ENCODE measurements around the gene KRTAP16-1.
"Not testable (repeated sequence)": the region's sequence is repeated elsewhere in the genome, so short reads cannot be mapped to it uniquely, and the experiment has no call there.

KRTAP16-1 gene

GRCh38 chr17:41302981-41303380 lies 6.1 kb downstream of the KRTAP16-1 start:
- no peak for DNase-seq (ENCODE audit: low read depth in 2 of 2, low spot score in 1 of 2)

- no peak for DNase-seq (ENCODE audit: low read depth in 2 of 2, low spot score in 1 of 2)
These were observed 6.9 kb downstream of the KRTAP16-1 start, which contains the start of gene KRTAP29-1 for GRCh38 chr17:41301916-41302901. KRTAP29-1 (minus strand) TSS chr17:41302851; CDS start chr17:41302851, 0 bp downstream.

GRCh38 chr17:41301204-41301790 lies 7.8 kb downstream of the KRTAP16-1 start:
- DNase-seq (ENCODE audit: low read depth in 2 of 2, low spot score in 1 of 2), result no peak

- no peak for DNase-seq (ENCODE audit: low read depth in 2 of 2, low spot score in 1 of 2)
These were observed 10.5 kb downstream of the KRTAP16-1 start for GRCh38 chr17:41298458-41299135.

DNA sequence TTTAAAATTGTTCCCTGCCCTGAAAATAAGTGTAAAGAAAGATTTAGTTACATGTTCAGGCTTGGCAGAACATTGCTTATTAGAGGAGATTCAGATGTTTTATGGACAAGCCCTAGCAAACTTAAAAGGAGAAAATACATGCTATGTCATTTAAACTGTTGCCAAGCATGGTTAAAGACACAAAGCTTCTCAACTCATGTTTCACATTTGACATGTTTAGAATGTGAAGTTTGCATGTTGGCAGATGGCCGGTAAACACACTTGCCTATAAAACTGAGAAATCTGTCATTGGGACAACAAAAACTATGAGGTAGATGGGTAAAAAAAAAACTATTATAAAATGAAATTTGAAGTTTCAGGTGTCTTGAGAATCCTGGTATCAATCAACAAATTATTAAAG lies 12.3 kb downstream of the KRTAP16-1 start:
- DNase-seq (ENCODE audit: low read depth in 2 of 2, low spot score in 1 of 2), result no peak

DNA sequence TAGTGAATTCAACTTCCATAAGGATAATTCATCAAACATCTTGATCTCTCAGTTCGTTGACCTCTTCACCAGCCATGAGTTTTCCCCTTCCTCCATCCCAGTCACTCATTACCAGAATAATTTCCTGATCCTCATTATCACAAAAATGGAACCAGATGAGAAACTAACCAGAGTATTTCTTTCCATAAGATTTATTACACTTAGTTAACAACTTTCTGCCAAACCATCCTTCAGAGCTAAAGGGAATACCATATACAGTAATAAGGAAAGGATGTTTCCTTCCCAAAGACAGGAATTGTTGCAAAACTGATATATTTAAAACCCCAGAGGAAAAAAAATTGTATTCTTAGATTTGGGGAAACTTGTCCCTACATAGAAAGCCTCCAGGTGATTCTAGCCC lies 15.1 kb downstream of the KRTAP16-1 start:
- no peak for DNase-seq (ENCODE audit: low read depth in 2 of 2, low spot score in 1 of 2)

- DNase-seq (ENCODE audit: low read depth in 2 of 2, low spot score in 1 of 2), result no peak
These were observed 22.1 kb downstream of the KRTAP16-1 start for GRCh38 chr17:41287050-41287449.

GRCh38 chr17:41284546-41284945 lies 24.6 kb downstream of the KRTAP16-1 start:
- no peak for DNase-seq (ENCODE audit: low read depth in 2 of 2, low spot score in 1 of 2)

DNA sequence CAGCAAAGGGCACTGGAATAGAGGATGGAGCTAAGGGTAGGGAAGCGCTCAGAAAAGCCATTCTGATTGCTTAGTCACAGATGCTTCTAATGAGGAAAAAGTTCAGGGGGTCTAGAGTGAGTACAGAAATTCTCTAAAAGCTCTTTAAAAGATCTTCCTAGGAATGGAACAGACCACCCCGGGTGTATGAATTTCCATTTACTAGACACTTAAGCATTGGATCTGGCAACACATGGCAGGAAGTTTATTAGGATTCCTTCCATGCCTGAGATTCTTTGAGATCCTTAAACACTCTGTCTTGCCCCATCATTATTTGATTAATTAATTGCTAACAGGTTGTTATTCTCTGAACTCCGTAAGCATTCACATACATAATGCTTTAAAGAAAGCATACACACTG lies 25.1 kb downstream of the KRTAP16-1 start:
- no peak for DNase-seq (ENCODE audit: low read depth in 2 of 2, low spot score in 1 of 2)

- DNase-seq (ENCODE audit: low read depth in 2 of 2, low spot score in 1 of 2), result no peak
These were observed 30.7 kb downstream of the KRTAP16-1 start for GRCh38 chr17:41278176-41278955.

DNA sequence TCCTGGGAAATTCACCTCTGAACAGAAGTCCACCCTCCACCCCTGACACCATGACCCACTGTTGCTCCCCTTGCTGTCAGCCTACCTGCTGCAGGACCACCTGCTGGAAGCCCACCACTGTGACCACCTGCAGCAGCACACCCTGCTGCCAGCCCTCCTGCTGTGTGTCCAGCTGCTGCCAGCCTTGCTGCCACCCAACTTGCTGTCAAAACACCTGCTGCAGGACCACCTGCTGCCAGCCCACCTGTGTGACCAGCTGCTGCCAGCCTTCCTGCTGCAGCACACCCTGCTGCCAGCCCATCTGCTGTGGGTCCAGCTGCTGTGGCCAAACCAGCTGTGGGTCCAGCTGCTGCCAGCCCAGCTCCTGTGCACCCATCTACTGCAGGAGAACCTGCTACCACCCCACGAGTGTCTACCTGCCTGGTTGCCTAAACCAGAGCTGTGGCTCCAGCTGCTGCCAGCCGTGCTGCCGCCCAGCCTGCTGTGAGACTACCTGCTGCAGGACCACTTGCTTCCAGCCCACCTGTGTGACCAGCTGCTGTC lies 33.4 kb downstream of the KRTAP16-1 start, which contains the start of gene KRTAP9-7:
Gene KRTAP9-7, plus strand, starts transcription at position 51 of the 543 bp plus-strand sequence. Its CDS starts 0 bp downstream, at position 51.
- not testable (repeated sequence) for DNase-seq (ENCODE audit: low read depth in 2 of 2, low spot score in 1 of 2)

GRCh38 chr17:41271858-41272257 lies 37.3 kb downstream of the KRTAP16-1 start:
- no peak for DNase-seq (ENCODE audit: low read depth in 2 of 2, low spot score in 1 of 2)

GRCh38 chr17:41271323-41271722 lies 37.8 kb downstream of the KRTAP16-1 start:
- not testable (repeated sequence) for DNase-seq (ENCODE audit: low read depth in 2 of 2, low spot score in 1 of 2)

DNA sequence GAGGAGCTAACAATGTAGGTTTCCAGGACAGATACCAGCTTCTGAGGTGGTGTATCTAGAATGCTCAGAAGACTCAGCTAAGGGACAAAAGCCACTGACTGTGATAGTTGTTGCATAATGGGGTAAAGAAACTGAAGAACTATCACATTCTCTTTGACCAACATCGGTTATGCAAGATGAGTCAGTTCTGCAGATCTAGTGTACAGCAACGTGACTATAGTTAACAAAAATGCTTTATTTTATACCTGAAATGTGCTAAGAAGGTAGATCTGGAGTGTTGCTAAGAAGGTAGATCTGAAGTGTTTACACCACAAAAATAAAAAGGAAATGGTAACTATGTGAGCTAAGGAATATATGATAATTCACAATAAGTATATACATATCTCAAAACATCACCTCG lies 41.4 kb downstream of the KRTAP16-1 start:
- DNase-seq (ENCODE audit: low read depth in 2 of 2, low spot score in 1 of 2), result no peak

DNA sequence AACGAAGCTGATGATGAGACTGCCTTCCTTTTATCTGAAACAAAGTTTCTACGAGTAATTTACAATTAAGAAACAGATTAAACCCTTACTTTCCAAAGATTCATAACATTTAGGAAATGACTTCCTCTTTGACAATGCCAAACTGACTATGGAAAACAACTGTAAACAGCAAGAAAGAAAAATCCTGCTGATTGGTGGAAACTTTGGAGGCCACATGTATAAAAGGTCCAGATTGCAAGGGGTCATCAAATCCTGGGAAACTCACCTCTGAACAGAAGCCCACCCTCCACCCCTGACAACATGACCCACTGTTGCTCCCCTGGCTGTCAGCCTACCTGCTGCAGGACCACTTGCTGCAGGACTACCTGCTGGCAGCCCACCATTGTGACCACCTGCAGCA lies 44.0 kb downstream of the KRTAP16-1 start, which contains the start of gene KRTAP9-6:
Gene KRTAP9-6, plus strand, starts transcription at position 301 of the 400 bp plus-strand sequence. Its CDS starts 0 bp downstream, at position 301.
- no peak for DNase-seq (ENCODE audit: low read depth in 2 of 2, low spot score in 1 of 2)

GRCh38 chr17:41264599-41264998 lies 44.5 kb downstream of the KRTAP16-1 start:
- DNase-seq (ENCODE audit: low read depth in 2 of 2, low spot score in 1 of 2), result no peak

GRCh38 chr17:41263212-41263611 lies 45.9 kb downstream of the KRTAP16-1 start:
- no peak for DNase-seq (ENCODE audit: low read depth in 2 of 2, low spot score in 1 of 2)

- DNase-seq (ENCODE audit: low read depth in 2 of 2, low spot score in 1 of 2), result no peak
These were observed 50.7 kb downstream of the KRTAP16-1 start for GRCh38 chr17:41258406-41258805.

Data from stimulated activated CD8-positive, alpha-beta memory T cell treated with anti-CD3 and anti-CD28 coated beads, Interleukin-4, amount 100 ng/mL, for 1 hour (primary cell).